HG03135 (cell line): ENCODE data around the gene ARHGEF3.

Source experiments
- ATAC-seq: cut with Tn5 transposase; IDR thresholded peaks from one replicate; pipeline ENCODE4 v1.9.1; 2021; ENCODE audit warnings: mild to moderate bottlenecking, moderate library complexity; ENCODE audit not compliant: unreplicated experiment

ARHGEF3 gene

DNA sequence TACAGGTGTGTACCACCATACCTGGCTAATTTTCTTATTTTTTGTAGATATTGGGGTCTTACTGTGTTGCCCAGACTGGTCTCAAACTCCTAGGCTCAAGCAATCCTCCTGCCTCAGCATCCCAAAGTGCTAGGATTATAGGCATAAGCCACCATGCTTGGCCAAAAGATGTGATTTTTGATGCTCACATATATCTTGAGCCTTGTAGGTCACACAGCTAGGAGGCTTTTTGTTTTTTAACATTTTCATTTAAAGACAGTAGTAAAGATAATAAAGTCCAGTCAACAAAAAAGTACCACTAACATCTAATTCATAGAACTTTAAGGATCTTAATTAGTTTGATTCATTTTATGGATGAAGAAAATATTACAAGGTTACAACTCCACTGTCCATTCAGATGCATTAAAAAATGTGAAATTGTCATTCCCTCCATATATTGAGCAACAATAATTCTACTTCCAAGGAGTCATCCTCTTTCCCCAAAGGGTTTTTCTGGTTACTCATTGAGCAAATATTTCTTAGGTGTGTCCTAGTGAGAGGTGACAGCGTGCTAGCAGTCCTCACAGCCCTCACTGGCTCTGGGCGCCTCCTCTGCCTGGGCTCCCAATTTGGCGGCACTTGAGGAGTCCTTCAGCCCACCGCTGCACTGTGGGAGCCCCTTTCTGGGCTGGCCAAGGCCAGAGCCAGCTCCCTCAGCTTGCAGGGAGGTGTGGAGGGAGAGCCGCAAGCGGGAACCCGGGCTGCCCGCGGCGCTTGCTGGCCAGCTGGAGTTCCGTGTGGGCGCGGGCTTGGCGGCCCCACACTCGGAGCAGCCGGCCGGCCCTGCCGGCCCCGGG, 110.4 kb downstream of the ARHGEF3 start:
- ATAC-seq: no peak

DNA sequence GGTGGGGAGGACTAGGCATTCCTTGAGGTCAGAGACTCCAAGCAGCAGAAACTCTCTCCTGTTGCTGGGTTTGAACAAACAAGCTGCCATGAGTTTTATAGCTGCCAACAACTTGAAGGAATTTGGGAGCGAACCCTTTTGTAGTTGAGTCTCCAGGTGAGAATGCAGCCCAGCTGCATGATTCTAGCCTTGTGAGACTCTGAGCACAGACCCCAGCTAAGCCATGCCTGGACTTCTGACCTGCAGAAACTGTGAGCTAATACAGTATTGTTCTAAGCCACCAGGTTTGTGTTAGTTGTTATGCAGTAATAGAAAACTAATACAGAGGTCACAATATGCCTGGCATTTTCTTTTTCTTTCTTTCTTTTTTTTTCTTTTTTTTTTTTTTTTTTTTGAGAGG, 112.4 kb downstream of the ARHGEF3 start:
- no peak for ATAC-seq

DNA sequence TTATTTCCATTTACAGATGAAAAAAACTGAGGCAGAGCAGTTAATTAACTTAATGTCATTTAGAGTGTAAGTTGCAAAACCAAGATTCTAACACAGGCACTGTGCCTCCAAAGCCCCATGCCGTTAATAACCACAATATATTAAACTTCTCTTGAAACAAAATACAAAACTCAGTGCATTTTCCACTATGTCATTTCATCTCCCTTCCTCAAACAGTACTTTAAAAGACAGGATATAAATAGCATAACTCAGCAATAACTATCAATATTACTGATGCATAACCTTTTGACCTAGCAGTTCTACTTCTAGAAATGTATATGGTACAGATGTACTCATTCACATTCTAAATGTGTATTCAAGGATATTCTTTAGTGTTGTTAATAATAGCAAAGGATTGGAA, 113.6 kb downstream of the ARHGEF3 start:
- peak; percentile 57 for ATAC-seq

DNA sequence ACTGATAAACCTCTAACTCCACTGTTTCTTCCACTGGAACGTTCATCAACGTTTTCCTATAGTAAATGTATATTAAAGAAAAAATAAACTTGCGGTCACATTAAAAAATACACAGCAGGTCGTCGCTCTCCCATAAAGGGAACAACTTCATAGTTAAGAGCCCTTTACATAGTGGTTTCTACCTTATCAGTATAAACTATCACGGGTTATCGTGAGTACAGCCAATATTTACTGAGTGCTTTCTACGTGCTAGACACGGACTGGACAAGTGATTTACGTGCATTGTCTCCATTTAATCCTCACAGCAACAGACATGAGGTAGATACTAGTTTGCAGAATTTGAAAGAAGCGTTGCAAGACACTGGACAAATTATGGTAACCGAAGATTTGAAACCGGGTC, 117.7 kb downstream of the ARHGEF3 start:
- no peak for ATAC-seq

DNA sequence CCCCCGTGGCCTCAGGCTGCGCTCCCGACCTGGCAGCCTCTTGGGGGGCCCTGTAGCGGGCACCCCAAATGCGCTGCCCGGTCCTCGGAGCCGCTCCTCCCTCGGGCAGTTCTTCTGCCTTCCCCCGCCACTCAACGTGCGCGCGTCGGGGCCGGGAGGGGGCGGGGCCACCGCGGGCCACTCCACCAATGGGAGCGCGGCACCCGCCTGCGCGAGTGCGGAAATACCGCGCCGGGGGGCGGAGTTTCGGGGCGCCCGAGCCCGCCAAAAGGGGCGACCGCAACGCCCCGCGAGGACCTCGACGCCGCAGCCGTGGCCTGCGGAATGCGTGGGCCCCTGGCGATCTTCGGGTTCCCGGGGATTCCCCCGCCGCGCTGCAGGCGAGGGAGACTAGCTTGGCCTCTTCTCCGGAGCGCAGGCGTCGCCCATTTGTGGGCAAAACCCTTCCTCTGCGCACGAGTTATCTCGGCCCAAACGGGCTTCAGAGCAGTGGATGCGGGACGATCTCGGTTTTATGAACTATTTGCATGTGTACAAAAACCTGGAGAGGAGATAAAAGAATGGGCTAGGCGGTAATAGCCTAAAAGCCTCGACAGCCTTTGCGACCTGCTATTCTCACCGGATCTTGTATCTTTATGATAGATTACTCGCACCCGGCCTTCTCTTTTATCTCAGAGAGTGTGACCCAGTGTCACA, 118.5 kb downstream of the ARHGEF3 start, which contains the start of gene TASOR:
Gene TASOR (minus strand): TSS at position 144 of the 696 bp plus-strand sequence. CDS start 259 bp downstream, outside the sequence.
- peak; percentile 81 for ATAC-seq

DNA sequence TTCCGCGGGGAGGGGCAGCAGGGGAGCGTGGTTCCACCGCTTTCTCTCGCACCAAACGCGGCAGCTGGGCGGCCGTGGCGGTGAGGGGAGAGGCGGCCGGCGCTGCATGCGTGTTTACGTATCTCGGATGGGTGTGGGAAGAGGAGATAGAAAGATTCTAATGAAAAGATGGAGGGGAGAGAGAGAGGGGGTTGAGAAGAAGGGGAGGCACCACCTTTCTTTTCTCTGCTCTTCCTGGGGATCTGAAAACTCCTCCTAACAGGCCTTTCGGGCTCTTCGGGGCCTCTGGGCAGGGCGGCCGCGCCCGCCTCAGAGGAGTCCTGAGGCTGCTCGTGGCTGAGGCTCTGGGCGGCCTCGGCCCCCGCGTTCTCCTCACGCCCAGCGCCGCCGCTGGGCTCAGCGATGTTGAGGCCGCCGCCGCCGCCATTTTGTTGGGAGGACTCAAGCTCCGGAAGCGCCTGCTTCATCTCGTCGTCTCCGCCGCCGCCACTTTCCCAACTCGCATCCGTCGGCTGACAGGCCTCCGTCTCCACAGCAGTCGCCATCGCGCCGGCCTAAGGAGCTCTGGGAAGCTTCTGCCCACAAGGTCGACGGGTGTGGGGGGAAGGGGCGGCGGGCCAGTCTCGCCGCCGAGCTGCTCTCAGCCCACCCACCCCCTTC, 119.2 kb downstream of the ARHGEF3 start:
- peak; percentile 71 for ATAC-seq

DNA sequence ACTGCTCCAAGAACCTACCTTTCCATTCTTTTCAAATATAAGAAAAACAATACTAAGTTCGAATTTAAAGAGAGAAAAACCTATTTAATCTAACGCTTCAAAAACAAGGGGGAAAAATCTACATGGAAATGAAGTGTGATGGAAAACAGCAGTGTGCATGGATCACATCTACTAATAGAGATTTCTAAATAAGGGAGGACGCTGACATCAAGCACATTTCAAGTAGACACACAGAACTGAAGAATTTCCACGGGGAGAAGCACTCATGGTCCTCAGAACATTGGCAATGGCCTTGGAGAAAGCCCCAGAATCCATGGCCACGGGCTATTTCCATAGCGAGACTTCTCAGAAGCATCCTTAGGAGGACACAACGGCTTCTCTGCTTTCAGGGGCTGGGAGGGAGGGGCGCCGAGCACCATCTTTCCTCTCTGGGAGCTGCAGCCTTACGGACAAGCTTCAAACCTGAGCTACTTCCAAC, 119.7 kb downstream of the ARHGEF3 start:
- ATAC-seq: peak; percentile 1

DNA sequence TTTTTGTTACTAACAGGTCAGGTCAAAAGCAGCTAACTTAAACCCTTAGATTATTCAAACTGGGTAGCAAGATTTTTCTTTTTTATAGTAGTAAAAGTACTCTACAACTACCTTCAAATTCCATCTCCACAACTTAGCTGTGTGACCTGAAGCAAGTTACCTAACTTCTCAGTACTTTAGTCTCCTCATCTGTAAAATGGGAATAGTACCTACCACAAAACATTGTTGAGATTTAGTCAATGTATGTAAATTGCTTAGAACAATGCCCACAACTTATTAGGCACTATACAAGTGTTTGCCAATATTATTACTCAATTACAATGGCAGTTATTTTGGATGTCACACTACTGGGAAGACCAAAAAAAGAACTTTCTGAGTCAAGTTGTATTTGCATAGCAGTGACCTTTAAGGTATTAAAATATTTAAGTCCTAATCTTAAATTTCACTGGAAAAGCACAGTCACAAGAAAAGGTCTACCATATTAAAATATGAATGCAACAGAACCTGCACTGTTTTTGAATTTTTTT, 121.6 kb downstream of the ARHGEF3 start:
- no peak for ATAC-seq
